HepG2 (cell line): ENCODE data around the gene DOK5. TPM values are rescaled to one million over a fixed set of nuclear protein-coding genes. Genes with fewer than 3 reads are reported as not detected.
A peak's percentile ranks its signal among the peaks of the same experiment; 100 is the strongest.

Experiments
- ATAC-seq: fragments of 200-7000 bp; cut with Tn5 transposase; 3 replicates; pipeline ENCODE4 v1.9.1; 2020; ENCODE audit warnings: mild to moderate bottlenecking, moderate library complexity
- BruUV-seq: library from RNA; stranded (reverse); fragments of 400-500 nt; replicated peaks from 2 replicates; lab custom pipeline; 2021; lab: Mats Ljungman, UMichigan
- CTCF ChIA-PET: fragments of 300-600 bp; formaldehyde crosslinking; extraction: SDS; loops from one replicate; lab custom pipeline; 2021; ENCODE audit warnings: low total read pairs, inconsistent platforms, low intra/inter-chr PET ratio; lab: Yijun Ruan, JAX
- POLR2A ChIA-PET: fragments of 350-600 bp; sonication (Branson Sonifier 250); formaldehyde crosslinking; loops from one replicate; lab custom pipeline; 2020; ENCODE audit warnings: antibody characterized with exemption, inconsistent platforms; lab: Yijun Ruan, JAX
- DNase-seq: peaks from one replicate; pipeline ENCODE4 v3.0.0-alpha.2; 2015; ENCODE audit warnings: low spot score
- FAIRE-seq: peaks from 3 replicates; lab custom pipeline; 2011; peaks lifted over from hg19 to GRCh38; lab: Jason Lieb, UNC
- H2AFZ ChIP-seq: one replicate; pipeline ENCODE4 v1.6.1; 2011; ENCODE audit warnings: low read length, inconsistent platforms
- H3K27ac ChIP-seq: fragments of 300-600 bp; 3 replicates; pipeline ENCODE4 v1.8.0; 2011; ENCODE audit warnings: mixed run types, mild to moderate bottlenecking, mixed read lengths, low read length, inconsistent platforms; ENCODE audit not compliant: insufficient read depth; ENCODE audit errors: extremely low read length
- H3K27me3 ChIP-seq, 2 experiments: fragments of 200-600 bp in 1 of 2; 2 replicates in 1 of 2; 3 replicates in 1 of 2; pipeline versions ENCODE4 v1.6.0 to v1.8.0; 2011; ENCODE audit warnings: low read length in 2 of 2, mild to moderate bottlenecking in 2 of 2, moderate library complexity in 2 of 2, inconsistent platforms in 1 of 2; ENCODE audit not compliant: insufficient read depth in 2 of 2, control insufficient read depth in 1 of 2
- H3K36me3 ChIP-seq, 2 experiments: fragments of 200-600 bp in 1 of 2; replicated peaks in 1 of 2; 2 replicates in 1 of 2; 3 replicates in 1 of 2; pipeline versions ENCODE4 v1.5.1 to v1.8.0; 2011; ENCODE audit warnings: low read length in 2 of 2, inconsistent platforms in 1 of 2; ENCODE audit not compliant: insufficient read depth in 2 of 2, control insufficient read depth in 1 of 2
- H3K4me1 ChIP-seq: 2 replicates; pipeline ENCODE4 v1.5.1; 2012; ENCODE audit warnings: low read length, inconsistent platforms; ENCODE audit not compliant: insufficient read depth
- H3K4me2 ChIP-seq: 2 replicates; pipeline ENCODE4 v1.6.0; 2011; ENCODE audit warnings: low read depth, low read length, inconsistent platforms
- H3K4me3 ChIP-seq, 3 experiments: fragments of 200-600 bp in 1 of 3; sonication (generic), shearing (Covaris generic) in 1 of 3; replicated peaks in 1 of 3; 2 replicates each; pipeline ENCODE4 v1.5.1; 2011 to 2016; ENCODE audit warnings: low read length in 3 of 3, inconsistent platforms in 2 of 3, low read depth in 2 of 3, mild to moderate bottlenecking in 2 of 3, control low read depth in 1 of 3, mixed read lengths in 1 of 3; ENCODE audit not compliant: insufficient read depth in 1 of 3
- H3K79me2 ChIP-seq: one replicate; pipeline ENCODE4 v1.6.1; 2011; ENCODE audit warnings: low read length, inconsistent platforms; ENCODE audit not compliant: insufficient read depth
- H3K9ac ChIP-seq: 2 replicates; pipeline ENCODE4 v1.6.0; 2011; ENCODE audit warnings: mild to moderate bottlenecking, low read depth, low read length, inconsistent platforms; ENCODE audit not compliant: insufficient read depth
- H3K9me3 ChIP-seq: 2 replicates; pipeline ENCODE4 v1.5.1; 2012; ENCODE audit warnings: mild to moderate bottlenecking, low read length
- H4K20me1 ChIP-seq: 2 replicates; pipeline ENCODE4 v1.6.0; 2011; ENCODE audit warnings: inconsistent platforms, mild to moderate bottlenecking, low read length, moderate library complexity; ENCODE audit not compliant: insufficient read depth
- GMEB1 ChIP-seq: sonication (generic); formaldehyde crosslinking; IDR thresholded peaks from 2 replicates; pipeline ENCODE4 v1.5.1; 2020; ENCODE audit warnings: missing genetic modification reagents, mild to moderate bottlenecking, borderline replicate concordance
- HOXA7 ChIP-seq: sonication (generic); formaldehyde crosslinking; IDR thresholded peaks from 2 replicates; pipeline ENCODE4 v1.8.1; 2022; ENCODE audit warnings: mild to moderate bottlenecking, missing genetic modification reagents, moderate library complexity
- NFAT5 ChIP-seq: sonication (generic); formaldehyde crosslinking; IDR thresholded peaks from 2 replicates; pipeline ENCODE4 v1.4.0; 2020; ENCODE audit warnings: missing genetic modification reagents
- NR1H2 ChIP-seq: sonication (generic); formaldehyde crosslinking; IDR thresholded peaks from 2 replicates; pipeline ENCODE4 v1.8.1; 2022; ENCODE audit warnings: low read depth, missing genetic modification reagents, borderline replicate concordance
- SMARCE1 ChIP-seq: fragments of 450-650 bp; IDR thresholded peaks from 2 replicates; pipeline ENCODE4 v1.6.1; 2017; ENCODE audit warnings: borderline replicate concordance
- TEAD3 ChIP-seq: optimal IDR thresholded peaks from 2 replicates; pipeline ENCODE3; 2016; ENCODE audit warnings: borderline replicate concordance
- ZNF354B ChIP-seq: sonication (generic); formaldehyde crosslinking; IDR thresholded peaks from 2 replicates; pipeline ENCODE4 v1.8.0; 2022; ENCODE audit warnings: mild to moderate bottlenecking, missing genetic modification reagents
- ZNF513 ChIP-seq: sonication (generic); formaldehyde crosslinking; conservative IDR thresholded peaks from 2 replicates; pipeline ENCODE4 v1.5.0; 2020; ENCODE audit warnings: missing genetic modification reagents
- WGBS: methylation state at CpG from one replicate; pipeline ENCODE4 v1.1.6; 2017; ENCODE audit warnings: low lambda C conversion rate; 5-methylcytosine and 5-hydroxymethylcytosine counted together
- in situ Hi-C: cut with HindIII; loops from 2 replicates; pipeline ENCODE4 v1.10.0; 2017; ENCODE audit warnings: low pct_unique_long_range_greater_than_20kb; ENCODE audit not compliant: extremely low pct_ligation_motif_present
- intact Hi-C: fragments of 100-400 bp; cut with micrococcal nuclease; formaldehyde crosslinking; loops from one replicate; pipeline ENCODE4 v1.10.0; 2022; ENCODE audit not compliant: unreplicated experiment
- polyA plus RNA-seq, 8 experiments: library from polyadenylated mRNA; depleted of rRNA in 3 of 8; stranded (reverse) in 7 of 8; unstranded in 1 of 8; fragments of >200 nt; fragmentation: Illumina TruSeq in 4 of 8; extraction: Trizol in 4 of 8; gene quantifications; 2 replicates each; pipeline versions ENCODE4 v1.2.1 to v1.2.3, GENCODE V29; 2011 to 2016; ENCODE audit warnings: low read depth in 4 of 8, missing spikeins in 1 of 8, mixed read lengths in 1 of 8; ENCODE audit not compliant: insufficient read depth in 1 of 8
- total RNA-seq, 5 experiments: library from RNA; depleted of rRNA; stranded (reverse); fragments of >200 nt; fragmentation: Illumina TruSeq; extraction: Trizol; gene quantifications; 2 replicates each; pipeline ENCODE4 v1.2.3, GENCODE V29; 2016; ENCODE audit warnings: low read depth in 1 of 5

The DOK5 gene
- total and polyA plus RNA-seq, 2 of the 13 experiments (the other 11 are each of a cell fraction or from before 2014, with no cell fraction given) = not detected

- no peak overlapping the region for H2AFZ ChIP-seq
- no peak overlapping the region for H3K4me2 ChIP-seq
- BruUV-seq = no TSS peak
- intact Hi-C loops = no loop called here
- no peak overlapping the region for H3K9ac ChIP-seq
- ATAC-seq (peak; percentile 47; the same call in 2 of the 3 replicates), DNase-seq (peak; percentile 34), FAIRE-seq (no peak)
- POLR2A ChIA-PET = no interaction called here
- no peaks in the 10 kb centered on the region for H3K79me2 ChIP-seq
- H3K27ac ChIP-seq = no peak overlapping the region
- in situ Hi-C loops = no loop called here
- H3K36me3 ChIP-seq = no peaks in the 10 kb centered on the region
- no peak overlapping the region for H3K4me3 ChIP-seq
- no peaks in the 10 kb centered on the region for H3K27me3 ChIP-seq
- peaks cover 8% of the 10 kb centered on the region for H3K4me1 ChIP-seq
- no peaks in the 10 kb centered on the region for H4K20me1 ChIP-seq
- 3% methylated on average over 3 of the region's 3 CpGs for WGBS
- CTCF ChIA-PET = no interaction called here
- H3K9me3 ChIP-seq = peaks cover 18% of the 10 kb centered on the region
- TF ChIP-seq TEAD3 (peak; percentile 66), HOXA7 (no peak), SMARCE1 (no peak), NR1H2 (no peak)
Measured at GRCh38 chr20:54514028-54514607, 38.7 kb downstream of the DOK5 start.

GRCh38 chr20:54515793-54516628 is 40.6 kb downstream of the DOK5 start:
- H3K36me3 ChIP-seq = no peaks in the 10 kb centered on the region
- FAIRE-seq (no peak), DNase-seq (no peak), ATAC-seq (no peak)
- no peak overlapping the region for H2AFZ ChIP-seq
- BruUV-seq = no TSS peak
- H3K4me1 ChIP-seq = peaks cover 8% of the 10 kb centered on the region
- no peak overlapping the region for H3K27ac ChIP-seq
- CTCF ChIA-PET = no interaction called here
- H3K4me3 ChIP-seq = no peak overlapping the region
- no peak overlapping the region for H3K9ac ChIP-seq
- H4K20me1 ChIP-seq = no peaks in the 10 kb centered on the region
- 27% methylated on average over 6 of the region's 6 CpGs for WGBS
- H3K4me2 ChIP-seq = no peak overlapping the region
- in situ Hi-C loops (no loop called here), intact Hi-C loops (no loop called here)
- POLR2A ChIA-PET = no interaction called here
- H3K27me3 ChIP-seq = no peaks in the 10 kb centered on the region
- H3K79me2 ChIP-seq = no peaks in the 10 kb centered on the region
- H3K9me3 ChIP-seq = peaks cover 18% of the 10 kb centered on the region
- TF ChIP-seq NFAT5 (CRISPR knock-in tag) (no peak), ZNF513 (no peak), GMEB1 (CRISPR knock-in tag) (no peak), ZNF354B (CRISPR knock-in tag) (no peak)
